H1 (cell line): Measurements from ENCODE around the gene CMSS1. TPM values are rescaled to one million over a fixed set of nuclear protein-coding genes. Genes with fewer than 3 reads are reported as not detected.

Experiments used
- CTCF ChIA-PET: fragments of 300-600 bp; sonication (Branson Sonifier 250); formaldehyde crosslinking; loops from one replicate; lab custom pipeline; 2021; ENCODE audit not compliant: partially characterized antibody; lab: Charles Lee
- POLR2A ChIA-PET: fragments of 300-600 bp; sonication (Branson Sonifier 250); formaldehyde crosslinking; loops from one replicate; lab custom pipeline; 2021; ENCODE audit warnings: inconsistent platforms; ENCODE audit not compliant: partially characterized antibody; lab: Charles Lee
- DNase-seq, 2 experiments: peaks; one replicate each; pipeline versions ENCODE4 v3.0.0 to v3.0.0-alpha.2; 2010 to 2022; ENCODE audit warnings: low spot score in 2 of 2, low read depth in 1 of 2, mixed read lengths in 1 of 2
- FAIRE-seq: peaks from 2 replicates; lab custom pipeline; 2011; peaks lifted over from hg19 to GRCh38; lab: Jason Lieb, UNC
- H2AFZ ChIP-seq: 2 replicates; pipeline ENCODE4 v1.8.1; 2012; ENCODE audit warnings: low read length, inconsistent platforms
- H2AK5ac ChIP-seq: 2 replicates; pipeline ENCODE4 v1.6.1; 2013; ENCODE audit warnings: low read depth, low read length
- H2BK120ac ChIP-seq: replicated peaks from 2 replicates; pipeline ENCODE3; 2013; ENCODE audit warnings: low read depth, low read length, inconsistent platforms
- H2BK12ac ChIP-seq: 2 replicates; pipeline ENCODE4 v1.6.1; 2013; ENCODE audit warnings: low read depth, low read length
- H2BK15ac ChIP-seq: 2 replicates; pipeline ENCODE4 v1.6.1; 2013; ENCODE audit warnings: low read length
- H2BK20ac ChIP-seq: 2 replicates; pipeline ENCODE4 v1.6.1; 2013; ENCODE audit warnings: low read length
- H2BK5ac ChIP-seq: 2 replicates; pipeline ENCODE4 v1.6.1; 2013; ENCODE audit warnings: low read depth, low read length
- H3K14ac ChIP-seq: 2 replicates; pipeline ENCODE4 v1.6.1; 2013; ENCODE audit warnings: inconsistent platforms; ENCODE audit not compliant: insufficient read length
- H3K18ac ChIP-seq: 2 replicates; pipeline ENCODE4 v1.6.1; 2013; ENCODE audit warnings: low read length; ENCODE audit errors: extremely low read depth
- H3K23ac ChIP-seq: 2 replicates; pipeline ENCODE4 v1.6.1; 2013; ENCODE audit warnings: inconsistent platforms; ENCODE audit not compliant: insufficient read length
- H3K23me2 ChIP-seq: 2 replicates; pipeline ENCODE4 v1.6.1; 2013; ENCODE audit warnings: low read depth, low read length
- H3K27ac ChIP-seq: 2 replicates; pipeline ENCODE4 v1.6.1; 2011; ENCODE audit warnings: low read depth, low read length, inconsistent platforms
- H3K27me3 ChIP-seq, 4 experiments: replicated peaks in 1 of 4; 1 replicate in 1 of 4; 2 replicates in 3 of 4; pipeline versions ENCODE4 v1.6.1 to v1.8.1; 2011 to 2013; ENCODE audit warnings: low read length in 3 of 4, mild to moderate bottlenecking in 3 of 4, inconsistent platforms in 2 of 4, mixed read lengths in 2 of 4, moderate library complexity in 1 of 4; ENCODE audit not compliant: control insufficient read depth in 3 of 4, insufficient read depth in 3 of 4; ENCODE audit errors: extremely low read depth in 1 of 4
- H3K36me3 ChIP-seq, 4 experiments: 2 replicates each; pipeline versions ENCODE4 v1.6.1 to v1.8.1; 2011 to 2013; ENCODE audit warnings: mild to moderate bottlenecking in 4 of 4, low read length in 3 of 4, moderate library complexity in 2 of 4, control low read depth in 1 of 4, inconsistent platforms in 1 of 4; ENCODE audit not compliant: insufficient read depth in 4 of 4, control insufficient read depth in 2 of 4
- H3K4ac ChIP-seq: replicated peaks from 2 replicates; pipeline ENCODE3; 2013; ENCODE audit warnings: low read length, low read depth, mixed read lengths, inconsistent platforms; ENCODE audit not compliant: insufficient read length
- H3K4me1 ChIP-seq, 4 experiments: replicated peaks in 1 of 4; 1 replicate in 1 of 4; 2 replicates in 3 of 4; pipeline versions ENCODE4 v1.6.1 to v1.8.1; 2011 to 2013; ENCODE audit warnings: low read length in 3 of 4, inconsistent platforms in 2 of 4, mixed read lengths in 1 of 4; ENCODE audit not compliant: insufficient read depth in 4 of 4, control insufficient read depth in 3 of 4
- H3K4me2 ChIP-seq, 2 experiments: 2 replicates each; pipeline versions ENCODE4 v1.6.1 to v1.8.1; 2011 to 2013; ENCODE audit warnings: low read depth in 2 of 2, low read length in 2 of 2, control low read depth in 1 of 2, inconsistent platforms in 1 of 2, mild to moderate bottlenecking in 1 of 2; ENCODE audit not compliant: insufficient read depth in 1 of 2
- H3K4me3 ChIP-seq, 4 experiments: fragments of 200-600, 300-600 bp in 1 of 4; sonication (generic), shearing (Covaris generic), sonication (Bioruptor Twin) in 1 of 4; 2 replicates each; pipeline versions ENCODE4 v1.5.1 to v1.8.1; 2011 to 2016; ENCODE audit warnings: low read length in 4 of 4, low read depth in 3 of 4, control low read depth in 2 of 4, inconsistent platforms in 2 of 4, mild to moderate bottlenecking in 2 of 4, mixed read lengths in 1 of 4, moderate library complexity in 1 of 4; ENCODE audit not compliant: insufficient read depth in 2 of 4; ENCODE audit errors: extremely low read depth in 1 of 4
- H3K56ac ChIP-seq: replicated peaks from 2 replicates; pipeline ENCODE3; 2013; ENCODE audit warnings: low read depth, mild to moderate bottlenecking, mixed read lengths, low read length, inconsistent platforms; ENCODE audit not compliant: insufficient read length
- H3K79me1 ChIP-seq: 2 replicates; pipeline ENCODE4 v1.6.1; 2013; ENCODE audit warnings: low read depth, low read length, control low read depth
- H3K79me2 ChIP-seq, 2 experiments: 2 replicates each; pipeline versions ENCODE4 v1.6.1 to v1.8.1; 2012 to 2013; ENCODE audit warnings: low read length in 2 of 2, mild to moderate bottlenecking in 2 of 2, inconsistent platforms in 1 of 2; ENCODE audit not compliant: insufficient read depth in 2 of 2, control insufficient read depth in 1 of 2
- H3K9ac ChIP-seq, 4 experiments: replicated peaks in 1 of 4; 1 replicate in 1 of 4; 2 replicates in 3 of 4; pipeline versions ENCODE4 v1.6.1 to v1.8.1; 2011 to 2013; ENCODE audit warnings: low read depth in 3 of 4, low read length in 3 of 4, control low read depth in 2 of 4, mild to moderate bottlenecking in 2 of 4, moderate library complexity in 2 of 4, inconsistent platforms in 1 of 4; ENCODE audit errors: extremely low read depth in 1 of 4
- H3K9me3 ChIP-seq, 2 experiments: 2 replicates each; pipeline versions ENCODE4 v1.6.1 to v1.8.1; 2012 to 2013; ENCODE audit warnings: mild to moderate bottlenecking in 2 of 2, moderate library complexity in 2 of 2, control low read depth in 1 of 2, inconsistent platforms in 1 of 2, low read depth in 1 of 2, low read length in 1 of 2, mixed read lengths in 1 of 2; ENCODE audit not compliant: insufficient read depth in 2 of 2
- H4K20me1 ChIP-seq, 2 experiments: replicated peaks in 1 of 2; 2 replicates each; pipeline versions ENCODE3 to v1.8.1; 2011 to 2013; ENCODE audit warnings: inconsistent platforms in 2 of 2, low read length in 2 of 2, mild to moderate bottlenecking in 1 of 2; ENCODE audit not compliant: insufficient read depth in 2 of 2, control insufficient read depth in 1 of 2
- H4K5ac ChIP-seq: 2 replicates; pipeline ENCODE4 v1.6.1; 2013; ENCODE audit warnings: low read length, low read depth, mixed read lengths, inconsistent platforms; ENCODE audit not compliant: insufficient read length
- H4K8ac ChIP-seq: 2 replicates; pipeline ENCODE4 v1.8.0; 2013; ENCODE audit warnings: mild to moderate bottlenecking, moderate library complexity, low read length, inconsistent platforms; ENCODE audit not compliant: insufficient read depth; ENCODE audit errors: extremely low read depth
- H4K91ac ChIP-seq: replicated peaks from 2 replicates; pipeline ENCODE3; 2013; ENCODE audit warnings: low read length, mixed read lengths, inconsistent platforms; ENCODE audit not compliant: insufficient read length
- YY1 ChIP-seq: IDR thresholded peaks from 2 replicates; pipeline ENCODE4 v1.6.1; 2011; ENCODE audit warnings: low read depth, mild to moderate bottlenecking, low read length
- WGBS, 2 experiments: shearing (Covaris generic) in 1 of 2; methylation state at CpG; one replicate each; pipeline versions ENCODE4 v1.1.6 to v1.1.7; 2013 to 2015; ENCODE audit warnings: low lambda C conversion rate in 2 of 2, mixed read lengths in 2 of 2, inconsistent platforms in 1 of 2, low coverage in 1 of 2, missing lambda C conversion rate in 1 of 2; ENCODE audit not compliant: insufficient replicate concordance in 2 of 2, insufficient coverage in 1 of 2, insufficient read length in 1 of 2; ENCODE audit errors: extremely low coverage in 1 of 2, missing lambda C conversion rate in 1 of 2; 5-methylcytosine and 5-hydroxymethylcytosine counted together
- polyA plus RNA-seq, 7 experiments: library from polyadenylated mRNA; depleted of rRNA in 3 of 7; stranded (reverse) in 5 of 7; unstranded in 2 of 7; fragments of >200 nt in 5 of 7; fragments of 200-250 nt in 2 of 7; gene quantifications; 1 replicate in 5 of 7; 2 replicates in 1 of 7; 4 replicates in 1 of 7; pipeline versions ENCODE4 v1.2.1 to v1.2.3, GENCODE V29; 2011 to 2013; ENCODE audit warnings: missing spikeins in 2 of 7, mixed read lengths in 2 of 7
- total RNA-seq: library from RNA; stranded (reverse); fragmentation: NEBNext Ultra II Directional; extraction: Animal tissue kit (Norgen Biotek cat#: 25700); gene quantifications from 2 replicates; pipeline ENCODE4 v1.2.1, GENCODE V29; 2021
- TF ChIP-seq, protein P1 (sequence below): IDR thresholded peaks from 2 replicates; pipeline ENCODE4 v1.6.1; 2012; ENCODE audit warnings: inconsistent platforms
- TF ChIP-seq, protein P2 (sequence below): IDR thresholded peaks from 2 replicates; pipeline ENCODE4 v1.6.1; 2011; ENCODE audit warnings: low read length, improper control_type of control experiment

Gene CMSS1
- total and polyA plus RNA-seq, 2 of the 8 experiments (the other 6 are each of a cell fraction or from before 2014, with no cell fraction given) = 15.2 to 75.1 TPM

DNA sequence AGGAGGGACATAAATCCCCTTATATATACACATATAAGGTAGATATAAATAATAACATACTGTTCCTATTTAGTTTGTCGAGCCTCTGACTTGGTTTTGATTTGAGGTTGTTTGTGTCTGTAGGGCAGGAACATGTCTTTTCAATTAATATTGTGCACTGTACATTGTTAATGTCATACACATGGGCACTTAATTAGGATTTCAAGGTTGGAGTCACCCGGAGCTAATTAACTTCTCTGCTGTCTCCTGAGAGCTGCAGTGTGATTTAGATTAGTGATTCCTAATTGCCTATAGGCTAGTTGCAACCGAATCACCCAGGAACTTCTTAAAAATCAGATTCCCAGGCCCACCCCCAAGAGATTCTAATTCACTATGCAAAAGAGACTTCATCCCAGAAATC, 347.1 kb downstream of the CMSS1 start:
- no peak for TF ChIP-seq YY1
- TF ChIP-seq, protein P1, sequence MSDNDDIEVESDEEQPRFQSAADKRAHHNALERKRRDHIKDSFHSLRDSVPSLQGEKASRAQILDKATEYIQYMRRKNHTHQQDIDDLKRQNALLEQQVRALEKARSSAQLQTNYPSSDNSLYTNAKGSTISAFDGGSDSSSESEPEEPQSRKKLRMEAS = no peak
- TF ChIP-seq, protein P2, sequence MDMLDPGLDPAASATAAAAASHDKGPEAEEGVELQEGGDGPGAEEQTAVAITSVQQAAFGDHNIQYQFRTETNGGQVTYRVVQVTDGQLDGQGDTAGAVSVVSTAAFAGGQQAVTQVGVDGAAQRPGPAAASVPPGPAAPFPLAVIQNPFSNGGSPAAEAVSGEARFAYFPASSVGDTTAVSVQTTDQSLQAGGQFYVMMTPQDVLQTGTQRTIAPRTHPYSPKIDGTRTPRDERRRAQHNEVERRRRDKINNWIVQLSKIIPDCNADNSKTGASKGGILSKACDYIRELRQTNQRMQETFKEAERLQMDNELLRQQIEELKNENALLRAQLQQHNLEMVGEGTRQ = no peak

More for the DNA sequence above, 347.1 kb downstream of the CMSS1 start:
- Histone ChIP-seq H3K79me1 (no peaks in the 10 kb centered on the region), H3K27me3 (no peaks in the 10 kb centered on the region), H3K23me2 (no peaks in the 10 kb centered on the region), H3K23ac (no peak overlapping the region), H2BK20ac (no peak overlapping the region), H4K91ac (no peak overlapping the region), H4K20me1 (no peaks in the 10 kb centered on the region), H3K4ac (no peak overlapping the region), H3K4me1 (no peaks in the 10 kb centered on the region), H2BK15ac (no peak overlapping the region), H4K8ac (no peak overlapping the region), H2BK5ac (no peak overlapping the region), H3K36me3 (no peaks in the 10 kb centered on the region; a peak in 2 of 8 replicates), H2AK5ac (no peak overlapping the region), H3K79me2 (no peaks in the 10 kb centered on the region), H3K4me2 (no peak overlapping the region), H3K14ac (no peak overlapping the region), H3K9ac (no peak overlapping the region), H3K9me3 (no peaks in the 10 kb centered on the region), H2BK120ac (no peak overlapping the region), H4K5ac (no peak overlapping the region), H2BK12ac (no peak overlapping the region), H3K18ac (no peak overlapping the region), H3K56ac (no peak overlapping the region), H3K4me3 (no peak overlapping the region), H3K27ac (no peak overlapping the region), H2AFZ (no peak overlapping the region)
- DNase-seq = no peak
- CTCF ChIA-PET = interaction anchor here (1.3 kb wide), 1 partner anchor 321 kb away, joined by 4 read pairs; no protein-coding TSS in a partner anchor
- POLR2A ChIA-PET = no interaction called here
- no peak for FAIRE-seq
- WGBS, 2 experiments = 93% methylated on average over 3 of the region's 3 CpGs; no CpG with 5 or more reads in 1 of the 2 experiments
